Transverse colon (tissue), 3 donors: ENCODE data around the gene OPN1MW3.
"Not testable (repeated sequence)": the region's sequence is repeated elsewhere in the genome, so short reads cannot be mapped to it uniquely, and the experiment has no call there.

ENCODE experiments used
- CTCF ChIP-seq, 5 experiments: fragments of 200-600 bp in 3 of 5; fragments of 450-650 bp in 2 of 5; sonication (generic) in 3 of 5; IDR thresholded peaks; 1 replicate in 2 of 5; 2 replicates in 3 of 5; pipeline ENCODE4 v1.5.1; 2016 to 2017; ENCODE audit warnings: antibody characterized with exemption in 5 of 5, inconsistent platforms in 3 of 5, mild to moderate bottlenecking in 2 of 5, moderate library complexity in 1 of 5
- EP300 ChIP-seq: sonication (generic); formaldehyde crosslinking; IDR thresholded peaks from one replicate; pipeline ENCODE4 v1.6.1; 2017; ENCODE audit warnings: antibody characterized with exemption, low read depth
- POLR2A ChIP-seq: fragments of 450-650 bp; IDR thresholded peaks from one replicate; pipeline ENCODE4 v1.6.1; 2016; ENCODE audit warnings: antibody characterized with exemption, mild to moderate bottlenecking, moderate library complexity

GRCh38 chrX:154211499-154211898, 45.9 kb upstream of the OPN1MW3 start:
- not testable (repeated sequence) for TF ChIP-seq CTCF (IDR thresholded peaks at IDR 0.05); POLR2A; EP300
